HepG2 (cell line): ENCODE results near the gene IQCN. TPM values are rescaled to one million over a fixed set of nuclear protein-coding genes. Genes with fewer than 3 reads are reported as not detected.

Source experiments
- BCL6 ChIP-seq: IDR thresholded peaks from 2 replicates; pipeline ENCODE4 v1.6.1; 2016; ENCODE audit warnings: missing genetic modification reagents, missing compliant biosample characterization
- MATR3 ChIP-seq: sonication (generic); formaldehyde crosslinking; IDR thresholded peaks from 2 replicates; pipeline ENCODE4 v1.4.0; 2020; ENCODE audit warnings: missing genetic modification reagents
- NR2C2 ChIP-seq: sonication (generic); formaldehyde crosslinking; IDR thresholded peaks from 2 replicates; pipeline ENCODE4 v1.4.0; 2020; ENCODE audit warnings: missing genetic modification reagents, mild to moderate bottlenecking, moderate library complexity, borderline replicate concordance
- SAFB2 ChIP-seq: sonication (generic); formaldehyde crosslinking; IDR thresholded peaks from 2 replicates; pipeline ENCODE4 v1.5.1; 2020; ENCODE audit warnings: missing genetic modification reagents, low read depth, mild to moderate bottlenecking, borderline replicate concordance
- SIX1 ChIP-seq: sonication (generic); formaldehyde crosslinking; IDR thresholded peaks from 2 replicates; pipeline ENCODE4 v1.4.0; 2020; ENCODE audit warnings: missing genetic modification reagents, borderline replicate concordance
- ZC3H4 ChIP-seq: sonication (generic); formaldehyde crosslinking; IDR thresholded peaks from 2 replicates; pipeline ENCODE4 v1.4.0; 2020; ENCODE audit warnings: missing genetic modification reagents, borderline replicate concordance
- ZHX1 ChIP-seq: sonication (generic); formaldehyde crosslinking; IDR thresholded peaks from 2 replicates; pipeline ENCODE4 v1.8.1; 2022; ENCODE audit warnings: low read depth, mild to moderate bottlenecking, missing genetic modification reagents
- ZNF20 ChIP-seq: sonication (generic); formaldehyde crosslinking; IDR thresholded peaks from 2 replicates; pipeline ENCODE4 v1.4.0; 2020; ENCODE audit warnings: mild to moderate bottlenecking, moderate library complexity, missing genetic modification reagents
- ZNF44 ChIP-seq: sonication (generic); formaldehyde crosslinking; IDR thresholded peaks from 2 replicates; pipeline ENCODE4 v1.5.1; 2020; ENCODE audit warnings: mild to moderate bottlenecking, missing genetic modification reagents
- ZNF567 ChIP-seq: sonication (generic); formaldehyde crosslinking; IDR thresholded peaks from 2 replicates; pipeline ENCODE4 v1.8.1; 2023; ENCODE audit warnings: mild to moderate bottlenecking, missing genetic modification reagents, borderline replicate concordance
- ZNF691 ChIP-seq: sonication (generic); formaldehyde crosslinking; IDR thresholded peaks from 2 replicates; pipeline ENCODE4 v1.4.0; 2020; ENCODE audit warnings: missing genetic modification reagents, low read depth, mild to moderate bottlenecking, borderline replicate concordance
- ZNF7 ChIP-seq: IDR thresholded peaks from 2 replicates; pipeline ENCODE4 v1.6.1; 2016; ENCODE audit warnings: missing biosample characterization, missing genetic modification reagents
- polyA plus RNA-seq, 8 experiments: library from polyadenylated mRNA; depleted of rRNA in 3 of 8; stranded (reverse) in 7 of 8; unstranded in 1 of 8; fragments of >200 nt; fragmentation: Illumina TruSeq in 4 of 8; extraction: Trizol in 4 of 8; gene quantifications; 2 replicates each; pipeline versions ENCODE4 v1.2.1 to v1.2.3, GENCODE V29; 2011 to 2016; ENCODE audit warnings: low read depth in 4 of 8, missing spikeins in 1 of 8, mixed read lengths in 1 of 8; ENCODE audit not compliant: insufficient read depth in 1 of 8
- total RNA-seq, 5 experiments: library from RNA; depleted of rRNA; stranded (reverse); fragments of >200 nt; fragmentation: Illumina TruSeq; extraction: Trizol; gene quantifications; 2 replicates each; pipeline ENCODE4 v1.2.3, GENCODE V29; 2016; ENCODE audit warnings: low read depth in 1 of 5
- TF ChIP-seq, protein P1 (sequence below): sonication (generic); formaldehyde crosslinking; IDR thresholded peaks from 2 replicates; pipeline ENCODE4 v1.5.0; 2020; ENCODE audit warnings: mild to moderate bottlenecking, missing genetic modification reagents
- TF ChIP-seq, protein P2 (sequence below): sonication (generic); formaldehyde crosslinking; IDR thresholded peaks from 2 replicates; pipeline ENCODE4 v1.8.1; 2023; ENCODE audit warnings: mild to moderate bottlenecking, missing genetic modification reagents
- TF ChIP-seq, protein P3 (sequence below): sonication (generic); formaldehyde crosslinking; IDR thresholded peaks from 2 replicates; pipeline ENCODE4 v1.8.1; 2023; ENCODE audit warnings: mild to moderate bottlenecking, inconsistent platforms, moderate library complexity, missing genetic modification reagents, borderline replicate concordance
- TF ChIP-seq, protein P4 (sequence below): sonication (generic); formaldehyde crosslinking; IDR thresholded peaks from 2 replicates; pipeline ENCODE4 v1.5.0; 2020; ENCODE audit warnings: mild to moderate bottlenecking, missing genetic modification reagents

IQCN gene
- total and polyA plus RNA-seq, 2 of the 13 experiments (the other 11 are each of a cell fraction or from before 2014, with no cell fraction given) = 0.04 to 0.18 TPM

DNA sequence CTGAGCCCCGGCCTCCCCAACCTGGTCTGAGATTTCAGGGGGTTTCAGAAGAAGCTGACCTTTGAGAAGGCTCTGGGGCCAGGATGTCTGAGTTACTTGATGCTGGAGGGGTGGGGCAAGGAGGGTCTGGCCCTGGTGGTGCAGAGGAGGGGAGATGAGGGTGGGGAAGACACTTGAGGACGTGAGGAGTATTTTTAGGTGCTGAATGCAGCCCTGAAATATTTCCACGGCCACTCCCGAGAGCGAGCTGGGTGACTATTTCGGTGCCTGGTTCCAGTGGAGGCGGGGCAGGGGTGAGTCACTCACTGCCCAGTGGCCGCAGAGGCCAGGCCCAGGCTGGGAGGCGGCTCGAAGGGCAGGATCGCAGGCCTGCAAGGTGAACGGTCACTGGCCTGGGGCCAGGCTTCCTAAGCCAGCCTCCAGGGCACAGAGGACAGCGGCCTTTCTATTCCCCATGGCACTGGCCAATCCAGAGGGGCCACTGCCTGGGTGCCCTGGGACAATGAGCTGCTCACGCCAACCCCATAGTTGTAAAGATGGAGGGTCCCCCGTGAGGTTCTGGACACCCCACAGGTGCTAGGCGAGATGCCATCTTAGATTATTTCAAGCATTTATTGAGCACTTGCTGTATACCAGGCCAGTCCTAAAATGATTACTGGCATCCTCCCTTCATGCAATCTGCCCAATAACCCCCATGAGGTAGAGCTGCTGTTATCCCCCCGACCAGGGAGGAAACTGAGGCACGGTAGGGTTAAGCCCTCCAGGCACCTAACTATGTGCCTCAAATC, 26.9 kb upstream of the IQCN start (continued):
- TF ChIP-seq, protein P1, sequence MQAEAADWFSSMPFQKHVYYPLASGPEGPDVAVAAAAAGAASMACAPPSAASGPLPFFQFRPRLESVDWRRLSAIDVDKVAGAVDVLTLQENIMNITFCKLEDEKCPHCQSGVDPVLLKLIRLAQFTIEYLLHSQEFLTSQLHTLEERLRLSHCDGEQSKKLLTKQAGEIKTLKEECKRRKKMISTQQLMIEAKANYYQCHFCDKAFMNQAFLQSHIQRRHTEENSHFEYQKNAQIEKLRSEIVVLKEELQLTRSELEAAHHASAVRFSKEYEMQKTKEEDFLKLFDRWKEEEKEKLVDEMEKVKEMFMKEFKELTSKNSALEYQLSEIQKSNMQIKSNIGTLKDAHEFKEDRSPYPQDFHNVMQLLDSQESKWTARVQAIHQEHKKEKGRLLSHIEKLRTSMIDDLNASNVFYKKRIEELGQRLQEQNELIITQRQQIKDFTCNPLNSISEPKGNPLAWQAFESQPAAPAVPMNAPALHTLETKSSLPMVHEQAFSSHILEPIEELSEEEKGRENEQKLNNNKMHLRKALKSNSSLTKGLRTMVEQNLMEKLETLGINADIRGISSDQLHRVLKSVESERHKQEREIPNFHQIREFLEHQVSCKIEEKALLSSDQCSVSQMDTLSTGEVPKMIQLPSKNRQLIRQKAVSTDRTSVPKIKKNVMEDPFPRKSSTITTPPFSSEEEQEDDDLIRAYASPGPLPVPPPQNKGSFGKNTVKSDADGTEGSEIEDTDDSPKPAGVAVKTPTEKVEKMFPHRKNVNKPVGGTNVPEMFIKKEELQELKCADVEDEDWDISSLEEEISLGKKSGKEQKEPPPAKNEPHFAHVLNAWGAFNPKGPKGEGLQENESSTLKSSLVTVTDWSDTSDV = no peak
- TF ChIP-seq SAFB2 (CRISPR knock-in tag) = no peak
- TF ChIP-seq ZNF20 (CRISPR knock-in tag) = no peak
- no peak for TF ChIP-seq NR2C2 (CRISPR knock-in tag)
- no peak for TF ChIP-seq ZNF44 (CRISPR knock-in tag)
- TF ChIP-seq ZNF691 (CRISPR knock-in tag) = no peak
- no peak for TF ChIP-seq ZC3H4 (CRISPR knock-in tag)
- no peak for TF ChIP-seq BCL6
- TF ChIP-seq SIX1 (CRISPR knock-in tag) = no peak
- TF ChIP-seq, protein P2, sequence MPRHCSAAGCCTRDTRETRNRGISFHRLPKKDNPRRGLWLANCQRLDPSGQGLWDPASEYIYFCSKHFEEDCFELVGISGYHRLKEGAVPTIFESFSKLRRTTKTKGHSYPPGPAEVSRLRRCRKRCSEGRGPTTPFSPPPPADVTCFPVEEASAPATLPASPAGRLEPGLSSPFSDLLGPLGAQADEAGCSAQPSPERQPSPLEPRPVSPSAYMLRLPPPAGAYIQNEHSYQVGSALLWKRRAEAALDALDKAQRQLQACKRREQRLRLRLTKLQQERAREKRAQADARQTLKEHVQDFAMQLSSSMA = no peak
- no peak for TF ChIP-seq ZNF7
- TF ChIP-seq ZHX1 (CRISPR knock-in tag) = no peak
- TF ChIP-seq ZNF567 = no peak
- TF ChIP-seq, protein P3, sequence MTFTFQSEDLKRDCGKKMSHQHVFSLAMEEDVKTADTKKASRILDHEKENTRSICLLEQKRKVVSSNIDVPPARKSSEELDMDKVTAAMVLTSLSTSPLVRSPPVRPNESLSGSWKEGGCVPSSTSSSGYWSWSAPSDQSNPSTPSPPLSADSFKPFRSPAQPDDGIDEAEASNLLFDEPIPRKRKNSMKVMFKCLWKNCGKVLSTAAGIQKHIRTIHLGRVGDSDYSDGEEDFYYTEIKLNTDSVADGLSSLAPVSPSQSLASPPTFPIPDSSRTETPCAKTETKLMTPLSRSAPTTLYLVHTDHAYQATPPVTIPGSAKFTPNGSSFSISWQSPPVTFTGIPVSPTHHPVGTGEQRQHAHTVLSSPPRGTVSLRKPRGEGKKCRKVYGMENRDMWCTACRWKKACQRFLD (CRISPR knock-in tag) = no peak
- TF ChIP-seq MATR3 (CRISPR knock-in tag) = no peak
- TF ChIP-seq, protein P4, sequence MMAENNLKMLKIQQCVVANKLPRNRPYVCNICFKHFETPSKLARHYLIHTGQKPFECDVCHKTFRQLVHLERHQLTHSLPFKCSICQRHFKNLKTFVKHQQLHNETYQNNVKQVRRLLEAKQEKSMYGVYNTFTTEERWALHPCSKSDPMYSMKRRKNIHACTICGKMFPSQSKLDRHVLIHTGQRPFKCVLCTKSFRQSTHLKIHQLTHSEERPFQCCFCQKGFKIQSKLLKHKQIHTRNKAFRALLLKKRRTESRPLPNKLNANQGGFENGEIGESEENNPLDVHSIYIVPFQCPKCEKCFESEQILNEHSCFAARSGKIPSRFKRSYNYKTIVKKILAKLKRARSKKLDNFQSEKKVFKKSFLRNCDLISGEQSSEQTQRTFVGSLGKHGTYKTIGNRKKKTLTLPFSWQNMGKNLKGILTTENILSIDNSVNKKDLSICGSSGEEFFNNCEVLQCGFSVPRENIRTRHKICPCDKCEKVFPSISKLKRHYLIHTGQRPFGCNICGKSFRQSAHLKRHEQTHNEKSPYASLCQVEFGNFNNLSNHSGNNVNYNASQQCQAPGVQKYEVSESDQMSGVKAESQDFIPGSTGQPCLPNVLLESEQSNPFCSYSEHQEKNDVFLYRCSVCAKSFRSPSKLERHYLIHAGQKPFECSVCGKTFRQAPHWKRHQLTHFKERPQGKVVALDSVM = peak; percentile 86
